Thoracic aorta (tissue), 2 donors: ENCODE data around the gene MYO1C. TPM values are rescaled to one million over a fixed set of nuclear protein-coding genes. Genes with fewer than 3 reads are reported as not detected.

Source experiments
- ATAC-seq: fragments of 150-250 bp; one replicate; pipeline ENCODE4 v1.8.0; 2017; ENCODE audit warnings: low read depth; ENCODE audit not compliant: insufficient number of reproducible peaks, low FRiP score
- DNase-seq: peaks from one replicate; pipeline ENCODE4 v3.0.0-alpha.2; 2020; ENCODE audit warnings: low spot score
- H3K27ac ChIP-seq, 2 donors: fragments of 200-600 bp; sonication (generic); 1 replicate in 1 of 2; 2 replicates in 1 of 2; pipeline ENCODE4 v1.5.1; 2016; ENCODE audit warnings: mild to moderate bottlenecking in 2 of 2, moderate library complexity in 2 of 2
- H3K27me3 ChIP-seq: fragments of 200-600 bp; sonication (generic); replicated peaks from 2 replicates; pipeline ENCODE4 v1.6.0; 2016; ENCODE audit warnings: mild to moderate bottlenecking; ENCODE audit not compliant: insufficient read depth
- H3K36me3 ChIP-seq: fragments of 200-600 bp; sonication (generic); one replicate; pipeline ENCODE4 v1.5.1; 2016
- H3K4me1 ChIP-seq, 2 donors: fragments of 200-600 bp; sonication (generic); 1 replicate in 1 of 2; 2 replicates in 1 of 2; pipeline versions ENCODE4 v1.5.1 to v1.6.0; 2016; ENCODE audit warnings: low read depth in 2 of 2, mild to moderate bottlenecking in 1 of 2; ENCODE audit not compliant: control insufficient read depth in 1 of 2
- H3K4me3 ChIP-seq: fragments of 200-600 bp; sonication (generic); 2 replicates; pipeline ENCODE4 v1.5.1; 2016; ENCODE audit warnings: mild to moderate bottlenecking
- H3K9me3 ChIP-seq: fragments of 200-600 bp; sonication (generic); 2 replicates; pipeline ENCODE4 v1.5.1; 2016
- total RNA-seq, 2 donors: library from RNA; depleted of rRNA; stranded (reverse); fragments of >200 nt; gene quantifications; one replicate each; pipeline versions ENCODE4 v1.1.0 to v1.2.3, GENCODE V29; 2016
- TF ChIP-seq, protein P1 (sequence below): fragments of 200-600 bp; sonication (generic); IDR thresholded peaks from one replicate; pipeline ENCODE4 v1.5.1; 2019; ENCODE audit warnings: antibody characterized with exemption

Gene MYO1C
- total RNA-seq, 2 donors from 2014 or later, result 160 to 226 TPM

GRCh38 chr17:1475321-1475854, 17.1 kb downstream of the MYO1C start:
- H3K27me3 ChIP-seq, result no peaks in the 10 kb centered on the region
- H3K27ac ChIP-seq, result no peak overlapping the region
- H3K36me3 ChIP-seq, result peaks cover 83% of the 10 kb centered on the region
- TF ChIP-seq, protein P1, sequence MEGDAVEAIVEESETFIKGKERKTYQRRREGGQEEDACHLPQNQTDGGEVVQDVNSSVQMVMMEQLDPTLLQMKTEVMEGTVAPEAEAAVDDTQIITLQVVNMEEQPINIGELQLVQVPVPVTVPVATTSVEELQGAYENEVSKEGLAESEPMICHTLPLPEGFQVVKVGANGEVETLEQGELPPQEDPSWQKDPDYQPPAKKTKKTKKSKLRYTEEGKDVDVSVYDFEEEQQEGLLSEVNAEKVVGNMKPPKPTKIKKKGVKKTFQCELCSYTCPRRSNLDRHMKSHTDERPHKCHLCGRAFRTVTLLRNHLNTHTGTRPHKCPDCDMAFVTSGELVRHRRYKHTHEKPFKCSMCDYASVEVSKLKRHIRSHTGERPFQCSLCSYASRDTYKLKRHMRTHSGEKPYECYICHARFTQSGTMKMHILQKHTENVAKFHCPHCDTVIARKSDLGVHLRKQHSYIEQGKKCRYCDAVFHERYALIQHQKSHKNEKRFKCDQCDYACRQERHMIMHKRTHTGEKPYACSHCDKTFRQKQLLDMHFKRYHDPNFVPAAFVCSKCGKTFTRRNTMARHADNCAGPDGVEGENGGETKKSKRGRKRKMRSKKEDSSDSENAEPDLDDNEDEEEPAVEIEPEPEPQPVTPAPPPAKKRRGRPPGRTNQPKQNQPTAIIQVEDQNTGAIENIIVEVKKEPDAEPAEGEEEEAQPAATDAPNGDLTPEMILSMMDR, result no peak
- H3K9me3 ChIP-seq, result no peaks in the 10 kb centered on the region
- ATAC-seq, result no peak
- no peak for DNase-seq
- H3K4me1 ChIP-seq, result peaks cover 0 to 14% of the 10 kb centered on the region in 2 donors
- no peak overlapping the region for H3K4me3 ChIP-seq

DNA sequence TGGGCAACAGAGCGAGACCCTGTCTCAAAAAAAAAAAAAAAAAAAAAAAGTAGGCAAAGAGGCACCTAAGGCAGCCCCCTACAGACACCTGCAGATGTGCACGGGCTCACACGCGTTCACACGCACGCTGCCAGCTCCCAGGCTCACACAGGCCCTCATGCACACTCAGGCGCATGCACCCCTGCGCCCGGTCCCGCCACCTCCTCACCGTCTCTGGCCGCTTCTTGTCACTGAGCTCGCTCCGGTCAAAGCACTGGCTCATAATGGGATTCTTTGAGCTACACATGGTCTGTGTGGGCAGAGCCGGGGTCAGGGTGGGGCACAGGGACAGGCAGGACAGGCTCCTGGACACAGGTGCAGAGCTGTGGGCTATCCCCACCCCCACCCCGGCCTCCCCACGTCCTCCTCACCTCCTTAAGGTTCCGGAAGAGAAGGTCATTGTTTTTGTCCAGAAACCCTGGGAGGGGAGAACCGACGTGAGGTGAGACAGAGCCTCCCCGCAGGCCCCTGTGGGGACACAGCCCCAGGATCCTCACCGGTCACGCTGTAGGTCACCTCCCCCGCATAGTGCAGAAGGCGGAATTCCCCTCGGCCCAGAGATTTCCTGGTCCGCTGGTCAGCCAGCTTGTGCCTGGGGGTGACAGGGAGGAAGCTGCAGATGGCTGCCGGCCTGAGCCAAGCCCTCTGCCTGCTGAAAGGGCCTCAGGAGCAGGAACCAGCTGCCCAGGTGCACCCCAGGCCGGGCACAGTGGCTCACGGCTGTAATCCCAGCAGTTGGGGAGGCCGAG, 17.9 kb downstream of the MYO1C start:
- H3K4me1 ChIP-seq, result peaks cover 0 to 14% of the 10 kb centered on the region in 2 donors
- TF ChIP-seq, protein P1, result no peak
- ATAC-seq, result no peak
- H3K27me3 ChIP-seq, result no peaks in the 10 kb centered on the region
- H3K27ac ChIP-seq, result no peak overlapping the region
- H3K36me3 ChIP-seq, result peaks cover 85% of the 10 kb centered on the region
- DNase-seq, result no peak
- H3K4me3 ChIP-seq, result no peak overlapping the region
- H3K9me3 ChIP-seq, result no peaks in the 10 kb centered on the region

DNA sequence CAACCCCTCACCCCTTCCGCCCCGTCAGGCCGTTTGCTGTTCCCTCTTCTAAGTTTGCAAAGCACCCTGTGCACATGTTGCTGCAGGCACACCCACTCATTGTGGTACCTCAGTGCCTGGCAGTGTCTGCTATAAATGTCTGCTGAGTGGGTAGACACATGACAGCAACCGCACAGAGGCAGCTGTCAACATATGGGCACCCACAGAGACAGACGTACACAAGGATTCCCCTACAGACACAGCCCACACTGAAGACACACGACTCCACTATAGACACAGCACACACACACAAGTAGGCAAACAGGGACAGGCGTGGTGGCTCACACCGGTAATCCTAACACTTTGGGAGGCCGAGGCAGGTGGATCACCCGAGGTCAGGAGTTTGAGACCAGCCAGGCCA, 18.6 kb downstream of the MYO1C start:
- Histone ChIP-seq H3K4me3 (no peak overlapping the region), H3K27me3 (no peaks in the 10 kb centered on the region), H3K4me1 (peaks cover 0 to 14% of the 10 kb centered on the region in 2 donors), H3K9me3 (no peaks in the 10 kb centered on the region), H3K27ac (no peak overlapping the region), H3K36me3 (peaks cover 85% of the 10 kb centered on the region)
- DNase-seq (no peak), ATAC-seq (no peak)
- TF ChIP-seq, protein P1, result no peak

DNA sequence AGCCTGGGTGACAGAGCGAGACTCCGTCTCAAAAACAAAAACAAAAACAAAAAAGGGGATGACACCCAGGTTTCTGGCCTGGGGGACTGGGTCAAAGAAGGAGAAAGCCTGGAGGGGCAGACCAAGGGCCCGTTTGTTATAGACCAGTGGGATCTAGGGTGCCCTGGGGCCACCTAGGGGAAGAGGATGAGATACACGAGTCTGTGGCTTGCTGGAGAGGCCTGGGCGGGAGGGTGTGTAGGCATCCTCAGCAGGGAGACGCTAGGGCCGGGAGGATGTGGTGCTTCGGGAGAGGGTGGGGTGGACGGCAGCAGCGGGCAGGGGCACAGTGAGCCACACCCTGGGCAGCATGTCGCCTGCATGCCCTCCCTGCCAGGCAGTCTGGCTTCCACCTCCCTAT, 19.3 kb downstream of the MYO1C start:
- Histone ChIP-seq H3K36me3 (peaks cover 85% of the 10 kb centered on the region), H3K4me1 (peaks cover 0 to 14% of the 10 kb centered on the region in 2 donors), H3K9me3 (no peaks in the 10 kb centered on the region), H3K4me3 (no peak overlapping the region), H3K27ac (no peak overlapping the region), H3K27me3 (no peaks in the 10 kb centered on the region)
- DNase-seq (no peak), ATAC-seq (no peak)
- TF ChIP-seq, protein P1, result no peak

DNA sequence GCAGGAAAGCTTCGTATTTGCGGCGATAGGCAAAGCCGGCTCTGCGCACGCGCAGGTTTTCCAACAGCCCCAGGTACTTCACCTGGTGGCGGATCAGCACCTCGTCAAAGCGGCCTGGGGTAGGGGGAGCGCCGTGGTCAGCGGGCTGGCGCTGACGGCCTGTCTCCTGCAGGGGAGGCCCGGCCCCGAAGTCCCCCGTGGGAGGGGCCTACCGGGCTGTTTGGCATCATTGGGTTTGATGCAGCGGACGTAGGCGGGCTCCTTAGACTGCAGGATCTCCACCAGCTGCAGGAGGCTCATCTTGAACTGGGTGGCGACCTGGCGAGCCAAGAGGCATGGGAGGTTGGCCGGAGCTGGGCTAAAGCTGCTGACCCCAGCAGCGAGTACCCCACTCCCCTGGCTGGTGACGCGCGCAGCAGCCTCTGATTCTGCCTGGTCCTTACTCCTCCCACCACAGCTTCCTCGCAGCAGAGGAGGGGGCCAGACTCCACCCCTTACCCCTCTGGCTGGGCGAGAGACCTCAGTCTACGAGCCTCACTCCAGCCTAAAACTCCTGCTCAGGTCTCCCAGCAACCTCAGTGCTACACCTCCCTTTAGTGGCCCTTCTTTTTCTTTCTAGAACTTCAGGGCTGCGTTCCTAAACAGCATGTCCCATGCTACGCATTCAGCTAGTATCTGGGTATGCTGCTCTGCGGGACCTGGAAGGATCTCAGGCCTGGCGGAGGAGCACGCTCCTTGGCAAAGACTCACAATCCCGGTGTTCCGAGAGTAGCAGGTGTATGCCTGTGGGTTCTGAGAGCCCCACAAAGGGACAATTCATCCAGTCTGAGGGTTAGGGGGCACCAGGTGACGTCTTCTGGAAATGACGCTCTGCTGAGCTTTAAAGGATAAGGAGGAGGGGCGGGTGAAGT, 20.3 kb downstream of the MYO1C start:
- TF ChIP-seq, protein P1, result no peak
- no peaks in the 10 kb centered on the region for H3K27me3 ChIP-seq
- H3K36me3 ChIP-seq, result peaks cover 82% of the 10 kb centered on the region
- no peak overlapping the region for H3K4me3 ChIP-seq
- DNase-seq (no peak), ATAC-seq (no peak)
- peaks cover 0 to 12% of the 10 kb centered on the region in 2 donors for H3K4me1 ChIP-seq
- no peak overlapping the region for H3K27ac ChIP-seq
- no peaks in the 10 kb centered on the region for H3K9me3 ChIP-seq
